Aorta (tissue), 5 donors: ENCODE measurements around the gene CYP3A5. TPM values are rescaled to one million over a fixed set of nuclear protein-coding genes. Genes with fewer than 3 reads are reported as not detected.
"Not testable (repeated sequence)": the region's sequence is repeated elsewhere in the genome, so short reads cannot be mapped to it uniquely, and the experiment has no call there.

Source experiments
- ATAC-seq: fragments of 200-7000 bp; cut with Tn5 transposase; one replicate; pipeline ENCODE4 v1.9.1; 2022; ENCODE audit warnings: moderate library complexity; ENCODE audit not compliant: low FRiP score
- DNase-seq, 2 donors: peaks; one replicate each; pipeline ENCODE4 v3.0.0-alpha.2; 2020
- H3K27ac ChIP-seq, 2 donors: one replicate each; pipeline ENCODE4 v1.5.1; 2013; ENCODE audit warnings: low read length in 2 of 2, mild to moderate bottlenecking in 2 of 2, moderate library complexity in 2 of 2, control low read depth in 1 of 2, inconsistent platforms in 1 of 2, low read depth in 1 of 2
- H3K27me3 ChIP-seq, 2 donors: one replicate each; pipeline ENCODE4 v1.6.1; 2013; ENCODE audit warnings: control low read depth in 1 of 2, low read length in 1 of 2, mild to moderate bottlenecking in 1 of 2, moderate library complexity in 1 of 2; ENCODE audit not compliant: insufficient read depth in 2 of 2, control insufficient read depth in 1 of 2
- H3K36me3 ChIP-seq, 2 donors: one replicate each; pipeline ENCODE4 v1.6.1; 2013; ENCODE audit warnings: control low read depth in 1 of 2, low read length in 1 of 2, mild to moderate bottlenecking in 1 of 2; ENCODE audit not compliant: insufficient read depth in 2 of 2, control insufficient read depth in 1 of 2
- H3K4me1 ChIP-seq, 2 donors: one replicate each; pipeline ENCODE4 v1.6.1; 2013; ENCODE audit warnings: low read length in 2 of 2, control low read depth in 1 of 2, mild to moderate bottlenecking in 1 of 2, moderate library complexity in 1 of 2; ENCODE audit not compliant: insufficient read depth in 2 of 2, control insufficient read depth in 1 of 2
- H3K4me3 ChIP-seq, 2 donors: one replicate each; pipeline ENCODE4 v1.5.1; 2013; ENCODE audit warnings: low read length in 2 of 2, control low read depth in 1 of 2, mild to moderate bottlenecking in 1 of 2
- H3K9me3 ChIP-seq: one replicate; pipeline ENCODE4 v1.6.1; 2013; ENCODE audit warnings: mild to moderate bottlenecking, low read length; ENCODE audit not compliant: control insufficient read depth
- WGBS, 2 donors: extraction: QIAGEN DNeasy Blood & Tissue Kit; methylation state at CpG; one replicate each; pipeline ENCODE4 v1.1.7; 2013; 5-methylcytosine and 5-hydroxymethylcytosine counted together
- intact Hi-C, 2 donors: fragments of 100-400 bp; cut with DNase I; formaldehyde crosslinking; loops; one replicate each; pipeline versions ENCODE4 v1.14.2 to v1.15.0; 2022
- polyA plus RNA-seq, 2 donors: library from polyadenylated mRNA; stranded (reverse); fragments of 200-250 nt; gene quantifications; one replicate each; pipeline ENCODE4 v1.2.3, GENCODE V29; 2013
- total RNA-seq, 2 donors: library from RNA; stranded (reverse); fragmentation: NEBNext Ultra II Directional; extraction: Animal tissue kit (Norgen Biotek cat#: 25700); gene quantifications; one replicate each; pipeline ENCODE4 v1.2.1, GENCODE V29; 2021
- donor health status: healthy with polysubstance abuse.
- donor health status: Bipolar disorder and iron deficiency.
- donor health status: DM: no; HTN: no; CAD: no.
- donor health status: DM: no; HTN: no; CAD: no.
- donor health status: DM: yes; HTN: yes; CAD: no.

CYP3A5 gene
- total and polyA plus RNA-seq, 4 donors: 0.61 to 24.3 (median 3.4) TPM; not detected in 1

GRCh38 chr7:99653754-99654153, 26.0 kb downstream of the CYP3A5 start:
- Histone ChIP-seq H3K9me3 (no peaks in the 10 kb centered on the region), H3K36me3 (peaks cover 0 to 3% of the 10 kb centered on the region in 2 donors), H3K4me3 (no peak overlapping the region), H3K27me3 (no peaks in the 10 kb centered on the region), H3K27ac (no peak overlapping the region), H3K4me1 (no peaks in the 10 kb centered on the region)
- intact Hi-C loops: no loop called here
- ATAC-seq: no peak
- no peak for DNase-seq
- WGBS, 2 donors: 96 to 98% methylated on average over 3 of the region's 3 CpGs

- H3K27me3 ChIP-seq, DNase-seq, H3K27ac ChIP-seq, intact Hi-C loops, ATAC-seq, H3K4me3 ChIP-seq, H3K36me3 ChIP-seq, H3K9me3 ChIP-seq, H3K4me1 ChIP-seq: not testable (repeated sequence)
- WGBS, 2 donors: 93 to 98% methylated on average over 4 of the region's 4 CpGs
Measured at GRCh38 chr7:99653269-99653668, 26.5 kb downstream of the CYP3A5 start.

GRCh38 chr7:99652671-99653070, 27.1 kb downstream of the CYP3A5 start:
- DNase-seq (no peak), ATAC-seq (no peak)
- Histone ChIP-seq H3K4me1 (no peaks in the 10 kb centered on the region), H3K4me3 (no peak overlapping the region), H3K27ac (no peak overlapping the region), H3K9me3 (no peaks in the 10 kb centered on the region), H3K27me3 (no peaks in the 10 kb centered on the region), H3K36me3 (peaks cover 0 to 3% of the 10 kb centered on the region in 2 donors)
- 89 to 95% methylated on average over 2 of the region's 2 CpGs for WGBS, 2 donors
- intact Hi-C loops: no loop called here

- peaks cover 0 to 3% of the 10 kb centered on the region in 2 donors for H3K36me3 ChIP-seq
- no peak overlapping the region for H3K4me3 ChIP-seq
- H3K4me1 ChIP-seq: no peaks in the 10 kb centered on the region
- ATAC-seq (no peak), DNase-seq (no peak)
- H3K9me3 ChIP-seq: no peaks in the 10 kb centered on the region
- H3K27ac ChIP-seq: no peak overlapping the region
- no peaks in the 10 kb centered on the region for H3K27me3 ChIP-seq
- 94 to 95% methylated on average over 2 of the region's 2 CpGs for WGBS, 2 donors
- intact Hi-C loops: no loop called here
Measured at GRCh38 chr7:99651290-99651689, 28.5 kb downstream of the CYP3A5 start.

- no peak for DNase-seq
- 94% methylated on average over 2 of the region's 2 CpGs for WGBS, 2 donors
- Histone ChIP-seq H3K4me3 (no peak overlapping the region), H3K27ac (no peak overlapping the region), H3K36me3 (peaks cover 0 to 3% of the 10 kb centered on the region in 2 donors), H3K4me1 (no peaks in the 10 kb centered on the region), H3K27me3 (no peaks in the 10 kb centered on the region), H3K9me3 (no peaks in the 10 kb centered on the region)
- intact Hi-C loops: no loop called here
- ATAC-seq: no peak
Measured at GRCh38 chr7:99648843-99649242, 31.0 kb downstream of the CYP3A5 start.

- no peak overlapping the region for H3K4me3 ChIP-seq
- H3K9me3 ChIP-seq: no peaks in the 10 kb centered on the region
- H3K4me1 ChIP-seq: no peaks in the 10 kb centered on the region
- H3K36me3 ChIP-seq: no peaks in the 10 kb centered on the region
- intact Hi-C loops: no loop called here
- H3K27ac ChIP-seq: no peak overlapping the region
- no peak for ATAC-seq
- H3K27me3 ChIP-seq: no peaks in the 10 kb centered on the region
- DNase-seq: no peak
- 96 to 100% methylated on average over 1 of the region's 1 CpG for WGBS, 2 donors
Measured at GRCh38 chr7:99645590-99645989, 34.2 kb downstream of the CYP3A5 start.

GRCh38 chr7:99644431-99644830, 35.4 kb downstream of the CYP3A5 start:
- ATAC-seq (no peak), DNase-seq (no peak)
- WGBS, 2 donors: 92 to 95% methylated on average over 3 of the region's 3 CpGs
- Histone ChIP-seq H3K4me3 (no peak overlapping the region), H3K36me3 (no peaks in the 10 kb centered on the region), H3K9me3 (no peaks in the 10 kb centered on the region), H3K27me3 (no peaks in the 10 kb centered on the region), H3K4me1 (no peaks in the 10 kb centered on the region), H3K27ac (no peak overlapping the region)
- intact Hi-C loops: no loop called here

- Histone ChIP-seq H3K4me3 (no peak overlapping the region), H3K27me3 (no peaks in the 10 kb centered on the region), H3K27ac (no peak overlapping the region), H3K36me3 (no peaks in the 10 kb centered on the region), H3K9me3 (no peaks in the 10 kb centered on the region), H3K4me1 (no peaks in the 10 kb centered on the region)
- DNase-seq (no peak), ATAC-seq (no peak)
- WGBS, 2 donors: 83 to 90% methylated on average over 2 of the region's 2 CpGs
- intact Hi-C loops: no loop called here
Measured at GRCh38 chr7:99643464-99643863, 36.3 kb downstream of the CYP3A5 start.

- 95 to 100% methylated on average over 1 of the region's 1 CpG for WGBS, 2 donors
- no peak overlapping the region for H3K27ac ChIP-seq
- DNase-seq (no peak), ATAC-seq (no peak)
- H3K36me3 ChIP-seq: no peaks in the 10 kb centered on the region
- no peaks in the 10 kb centered on the region for H3K27me3 ChIP-seq
- intact Hi-C loops: no loop called here
- H3K4me1 ChIP-seq: no peaks in the 10 kb centered on the region
- no peaks in the 10 kb centered on the region for H3K9me3 ChIP-seq
- no peak overlapping the region for H3K4me3 ChIP-seq
Measured at GRCh38 chr7:99642027-99642426, 37.8 kb downstream of the CYP3A5 start.
